CD4-positive, alpha-beta memory T cell (primary cell): ENCODE results near the gene MZT2A. TPM values are rescaled to one million over a fixed set of nuclear protein-coding genes. Genes with fewer than 3 reads are reported as not detected.
"Not testable (repeated sequence)": the region's sequence is repeated elsewhere in the genome, so short reads cannot be mapped to it uniquely, and the experiment has no call there.

ENCODE experiments used
- CTCF ChIA-PET: fragments of 350-600 bp; sonication (Branson Sonifier 250); formaldehyde crosslinking; loops from one replicate; lab custom pipeline; 2021; ENCODE audit warnings: inconsistent platforms; ENCODE audit not compliant: partially characterized antibody; lab: Charles Lee
- POLR2A ChIA-PET: fragments of 350-600 bp; sonication (Branson Sonifier 250); formaldehyde crosslinking; loops from one replicate; lab custom pipeline; 2021; ENCODE audit not compliant: partially characterized antibody; lab: Charles Lee
- DNase-seq, 5 donors: peaks; one replicate each; pipeline versions ENCODE4 v3.0.0 to v3.0.0-alpha.2; 2020 to 2022; ENCODE audit warnings: mixed read lengths in 1 of 5
- H3K27ac ChIP-seq: one replicate; pipeline ENCODE4 v1.7.0; 2013; ENCODE audit warnings: low read depth, low read length
- H3K27me3 ChIP-seq: 2 replicates; pipeline ENCODE4 v1.7.0; 2013; ENCODE audit warnings: mild to moderate bottlenecking, low read length, moderate library complexity; ENCODE audit not compliant: insufficient read depth
- H3K36me3 ChIP-seq: 2 replicates; pipeline ENCODE4 v1.7.0; 2013; ENCODE audit warnings: mild to moderate bottlenecking, low read length, moderate library complexity; ENCODE audit not compliant: insufficient read depth
- H3K4me1 ChIP-seq: 2 replicates; pipeline ENCODE4 v1.7.0; 2013; ENCODE audit warnings: mild to moderate bottlenecking, low read length, moderate library complexity; ENCODE audit not compliant: insufficient read depth
- H3K4me3 ChIP-seq, 2 donors: one replicate each; pipeline ENCODE4 v1.7.0; 2013; ENCODE audit warnings: low read length in 2 of 2, mild to moderate bottlenecking in 1 of 2
- H3K9me3 ChIP-seq, 2 donors: one replicate each; pipeline ENCODE4 v1.7.0; 2013; ENCODE audit warnings: low read length in 2 of 2, control low read depth in 1 of 2; ENCODE audit not compliant: control insufficient read depth in 1 of 2
- H3K27ac Mint-ChIP-seq, 7 donors: one replicate each; pipeline ENCODE4 v1.8.0; 2020 to 2021; ENCODE audit warnings: mixed read lengths in 7 of 7, mild to moderate bottlenecking in 6 of 7, inconsistent platforms in 3 of 7, moderate library complexity in 3 of 7
- H3K27me3 Mint-ChIP-seq, 2 donors: one replicate each; pipeline ENCODE4 v1.8.0; 2020 to 2021; ENCODE audit warnings: mixed read lengths in 2 of 2
- H3K36me3 Mint-ChIP-seq, 2 donors: one replicate each; pipeline ENCODE4 v1.8.0; 2020 to 2021; ENCODE audit warnings: mixed read lengths in 2 of 2, inconsistent platforms in 1 of 2, mild to moderate bottlenecking in 1 of 2
- H3K4me1 Mint-ChIP-seq, 4 donors: one replicate each; pipeline ENCODE4 v1.8.0; 2020 to 2021; ENCODE audit warnings: mixed read lengths in 4 of 4, mild to moderate bottlenecking in 1 of 4
- H3K4me3 Mint-ChIP-seq, 8 donors: one replicate each; pipeline ENCODE4 v1.8.0; 2020 to 2021; ENCODE audit warnings: mixed read lengths in 8 of 8, mild to moderate bottlenecking in 7 of 8, moderate library complexity in 6 of 8, inconsistent platforms in 3 of 8
- H3K9me3 Mint-ChIP-seq, 8 donors: one replicate each; pipeline ENCODE4 v1.8.0; 2020 to 2021; ENCODE audit warnings: mixed read lengths in 8 of 8, mild to moderate bottlenecking in 5 of 8, inconsistent platforms in 3 of 8, moderate library complexity in 1 of 8
- intact Hi-C: fragments of 100-400 bp; cut with micrococcal nuclease; formaldehyde crosslinking; loops from one replicate; pipeline ENCODE4 v1.15.1; 2023
- polyA plus RNA-seq, 2 donors: library from polyadenylated mRNA; unstranded; fragments of 300-500 nt; fragmentation: Illumina TruSeq; gene quantifications; one replicate each; pipeline ENCODE4 v1.2.3, GENCODE V29; 2021
- total RNA-seq, 2 experiments: library from RNA; stranded (reverse); gene quantifications; one replicate each; pipeline ENCODE4 v1.2.3, GENCODE V29; 2021

Gene MZT2A
- total and polyA plus RNA-seq, 4 experiments from 2014 or later, result 97.6 to 126 (median 112) TPM

GRCh38 chr2:131533609-131534316 lies 41.6 kb upstream of the MZT2A start:
- H3K27ac Mint-ChIP-seq, H3K9me3 Mint-ChIP-seq, H3K36me3 ChIP-seq, H3K9me3 ChIP-seq, H3K27me3 Mint-ChIP-seq, intact Hi-C loops, H3K4me3 Mint-ChIP-seq, H3K27me3 ChIP-seq, H3K36me3 Mint-ChIP-seq, H3K4me1 Mint-ChIP-seq, CTCF ChIA-PET, H3K27ac ChIP-seq, H3K4me1 ChIP-seq, DNase-seq, POLR2A ChIA-PET, H3K4me3 ChIP-seq: not testable (repeated sequence)

GRCh38 chr2:131532723-131533608 lies 40.8 kb upstream of the MZT2A start:
- CTCF ChIA-PET, H3K36me3 ChIP-seq, H3K4me3 Mint-ChIP-seq, H3K36me3 Mint-ChIP-seq, intact Hi-C loops, H3K9me3 Mint-ChIP-seq, H3K4me1 ChIP-seq, H3K27ac Mint-ChIP-seq, H3K4me3 ChIP-seq, H3K27me3 ChIP-seq, H3K9me3 ChIP-seq, H3K27me3 Mint-ChIP-seq, DNase-seq, H3K27ac ChIP-seq, POLR2A ChIA-PET: not testable (repeated sequence)
- peaks cover 0 to 11% (median 3%) of the 10 kb centered on the region in 4 donors for H3K4me1 Mint-ChIP-seq

DNA sequence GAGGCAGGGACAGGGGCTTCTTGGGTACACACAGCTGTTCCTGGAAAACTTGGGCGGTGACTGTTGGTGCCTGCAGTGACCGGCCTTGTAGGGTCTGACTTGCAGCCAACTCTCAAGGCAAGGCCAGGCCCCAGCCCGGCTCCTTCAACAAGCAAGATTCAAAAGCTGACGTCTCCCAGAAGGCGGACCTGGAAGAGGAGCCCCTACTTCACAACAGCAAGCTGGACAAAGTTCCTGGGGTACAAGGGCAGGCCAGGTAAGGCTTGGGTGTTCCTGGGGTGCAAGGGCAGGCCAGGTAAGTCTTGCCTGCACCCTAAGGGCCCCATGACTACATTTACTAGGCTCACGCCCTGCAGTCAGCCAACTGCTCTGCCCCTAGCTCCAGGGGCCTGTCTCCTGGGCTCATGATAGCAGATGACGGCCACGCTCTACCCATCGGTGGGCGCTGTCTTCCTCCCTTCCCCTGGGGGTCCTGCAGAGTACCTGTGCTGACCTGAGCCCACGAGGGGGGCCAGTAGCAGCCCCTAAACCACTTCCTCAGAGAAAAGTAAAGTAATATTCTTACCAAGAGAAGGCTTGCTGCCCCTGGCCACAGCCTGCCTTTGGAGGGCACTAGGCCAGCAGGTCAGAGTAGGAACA lies 39.5 kb upstream of the MZT2A start:
- not testable (repeated sequence) for H3K4me3 Mint-ChIP-seq

GRCh38 chr2:131530626-131531344 lies 38.6 kb upstream of the MZT2A start:
- H3K4me3 ChIP-seq, H3K27me3 Mint-ChIP-seq, H3K27ac Mint-ChIP-seq, H3K27me3 ChIP-seq, H3K9me3 ChIP-seq, DNase-seq, H3K4me1 ChIP-seq, H3K9me3 Mint-ChIP-seq, H3K27ac ChIP-seq, H3K36me3 ChIP-seq, H3K4me3 Mint-ChIP-seq, CTCF ChIA-PET, H3K36me3 Mint-ChIP-seq, intact Hi-C loops: not testable (repeated sequence)
- POLR2A ChIA-PET, result interaction anchor here (1.4 kb wide), 1 partner anchor 38 kb away, joined by 3 read pairs; the partner anchor contains the start of gene MZT2A
- H3K4me1 Mint-ChIP-seq, result peaks cover 0 to 19% (median 6%) of the 10 kb centered on the region in 4 donors

More for the DNA sequence above, 39.5 kb upstream of the MZT2A start:
- H3K9me3 ChIP-seq, H3K36me3 ChIP-seq, H3K36me3 Mint-ChIP-seq, H3K4me1 ChIP-seq, POLR2A ChIA-PET, intact Hi-C loops, CTCF ChIA-PET, H3K27me3 Mint-ChIP-seq, DNase-seq, H3K9me3 Mint-ChIP-seq, H3K27me3 ChIP-seq, H3K4me3 ChIP-seq, H3K27ac ChIP-seq, H3K27ac Mint-ChIP-seq: not testable (repeated sequence)
- peaks cover 0 to 19% (median 6%) of the 10 kb centered on the region in 4 donors for H3K4me1 Mint-ChIP-seq

- DNase-seq, H3K27me3 Mint-ChIP-seq, H3K27ac Mint-ChIP-seq, H3K27me3 ChIP-seq, intact Hi-C loops, H3K27ac ChIP-seq, H3K36me3 Mint-ChIP-seq, H3K36me3 ChIP-seq, H3K4me3 ChIP-seq, H3K9me3 Mint-ChIP-seq, H3K9me3 ChIP-seq, H3K4me1 ChIP-seq: not testable (repeated sequence)
- ChIA-PET POLR2A (interaction anchor here (1.4 kb wide), 1 partner anchor 37 kb away, joined by 3 read pairs; the partner anchor contains the start of gene MZT2A), CTCF (interaction anchor here (1.6 kb wide), 1 partner anchor 37 kb away, joined by 4 read pairs; no protein-coding TSS in a partner anchor)
- H3K4me3 Mint-ChIP-seq, result peak overlapping the region in 2 of 8 donors; percentile 61 to 72
- H3K4me1 Mint-ChIP-seq, result peaks cover 0 to 19% (median 6%) of the 10 kb centered on the region in 4 donors
Observed at GRCh38 chr2:131529864-131530445, 37.8 kb upstream of the MZT2A start.

DNA sequence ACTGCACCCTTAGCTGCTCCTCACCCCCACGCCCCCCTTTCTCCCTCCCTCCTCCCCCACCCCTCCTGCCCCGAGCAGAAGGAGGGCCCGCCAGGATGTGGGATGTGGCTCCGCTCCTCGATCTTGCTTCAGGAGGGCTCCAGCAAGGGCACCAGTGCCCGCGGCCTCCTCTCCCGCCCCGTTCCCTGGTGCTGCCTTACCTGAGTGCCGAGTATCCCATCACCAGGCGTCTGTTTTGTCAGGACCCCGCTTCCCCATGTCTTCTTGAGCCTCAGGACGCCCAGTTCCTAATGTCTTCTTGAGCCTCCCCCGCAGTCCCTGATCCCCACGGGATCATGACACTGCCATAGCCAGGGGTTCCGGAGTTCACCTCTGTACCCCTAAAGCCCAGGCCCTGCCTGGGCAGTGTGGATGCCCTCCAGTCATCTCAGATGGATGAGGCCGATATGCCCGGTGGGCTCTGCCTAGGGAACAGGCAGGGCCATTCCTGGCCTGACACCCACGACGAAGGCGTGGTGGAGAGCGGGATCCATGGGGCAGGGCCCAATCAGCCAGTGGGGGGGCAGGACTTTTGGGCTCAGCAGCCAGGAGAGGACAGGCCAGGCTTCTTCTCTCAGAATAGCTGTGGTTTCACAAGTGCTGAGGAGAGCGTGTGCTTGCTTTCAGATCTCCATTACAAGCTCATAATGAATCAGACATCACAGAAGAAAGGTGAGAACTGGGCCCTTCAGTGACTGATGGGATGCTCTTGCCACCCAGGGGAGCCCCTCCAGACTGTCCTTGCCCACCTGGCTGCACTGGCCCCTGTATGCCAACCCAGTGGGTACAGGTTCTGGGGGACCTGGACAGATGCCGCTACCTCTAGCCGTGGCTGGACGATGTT lies 37.0 kb upstream of the MZT2A start:
- CTCF ChIA-PET, result interaction anchor here (1.6 kb wide), 1 partner anchor 36 kb away, joined by 4 read pairs; no protein-coding TSS in a partner anchor
- POLR2A ChIA-PET, result interaction anchor here (1.0 to 1.4 kb wide), 2 partner anchors 36 to 37 kb away, joined by 3 read pairs; partner anchors contain the start of gene MZT2A
- H3K27me3 ChIP-seq, H3K36me3 Mint-ChIP-seq, H3K27me3 Mint-ChIP-seq, H3K27ac ChIP-seq, H3K9me3 ChIP-seq, H3K4me1 ChIP-seq, intact Hi-C loops, H3K4me3 ChIP-seq, H3K9me3 Mint-ChIP-seq, H3K36me3 ChIP-seq, DNase-seq: not testable (repeated sequence)
- Mint-ChIP-seq H3K27ac (peak overlapping the region in 3 of 7 donors; percentile 32 to 80 (median 44)), H3K4me3 (peak overlapping the region; percentile 17 to 72 (median 64)), H3K4me1 (peaks cover 0 to 19% (median 6%) of the 10 kb centered on the region in 4 donors)
